HG02763 (cell line): ENCODE results near the gene SPATS2L.

ENCODE experiments used
- ATAC-seq: cut with Tn5 transposase; IDR thresholded peaks from one replicate; pipeline ENCODE4 v1.9.1; 2021; ENCODE audit warnings: mild to moderate bottlenecking, moderate library complexity; ENCODE audit not compliant: unreplicated experiment

The SPATS2L gene

GRCh38 chr2:200438251-200438650 is 131.8 kb downstream of the SPATS2L start:
- ATAC-seq = no peak

- no peak for ATAC-seq
These were observed 132.4 kb downstream of the SPATS2L start for GRCh38 chr2:200438846-200439245.

- no peak for ATAC-seq
These were observed 133.5 kb downstream of the SPATS2L start for GRCh38 chr2:200439981-200440380.

GRCh38 chr2:200442471-200442870 is 136.0 kb downstream of the SPATS2L start:
- ATAC-seq = no peak

- ATAC-seq = no peak
These were observed 136.9 kb downstream of the SPATS2L start for GRCh38 chr2:200443376-200443775.

- ATAC-seq = no peak
These were observed 137.4 kb downstream of the SPATS2L start for GRCh38 chr2:200443916-200444315.

GRCh38 chr2:200444530-200444929 is 138.0 kb downstream of the SPATS2L start:
- no peak for ATAC-seq

- ATAC-seq = no peak
These were observed 138.8 kb downstream of the SPATS2L start for GRCh38 chr2:200445284-200445683.

GRCh38 chr2:200446612-200447011 is 140.1 kb downstream of the SPATS2L start:
- ATAC-seq = no peak

- no peak for ATAC-seq
These were observed 140.8 kb downstream of the SPATS2L start for GRCh38 chr2:200447139-200447855.

GRCh38 chr2:200448455-200448854 is 142.0 kb downstream of the SPATS2L start:
- ATAC-seq = no peak

GRCh38 chr2:200449149-200449548 is 142.7 kb downstream of the SPATS2L start:
- no peak for ATAC-seq

GRCh38 chr2:200450288-200450687 is 143.8 kb downstream of the SPATS2L start:
- ATAC-seq = no peak

GRCh38 chr2:200451511-200451910 is 145.0 kb downstream of the SPATS2L start:
- no peak for ATAC-seq

- ATAC-seq = no peak
These were observed 145.9 kb downstream of the SPATS2L start for GRCh38 chr2:200452377-200452776.

- no peak for ATAC-seq
These were observed 146.8 kb downstream of the SPATS2L start for GRCh38 chr2:200453142-200453852.

GRCh38 chr2:200453853-200454534 is 147.5 kb downstream of the SPATS2L start:
- no peak for ATAC-seq

- ATAC-seq = peak; percentile 71
These were observed 148.7 kb downstream of the SPATS2L start for GRCh38 chr2:200454927-200455801.

GRCh38 chr2:200455958-200456421 is 149.5 kb downstream of the SPATS2L start:
- peak; percentile 50 for ATAC-seq

GRCh38 chr2:200456567-200456966 is 150.1 kb downstream of the SPATS2L start:
- ATAC-seq = no peak

GRCh38 chr2:200459101-200459500 is 152.6 kb downstream of the SPATS2L start:
- no peak for ATAC-seq
